Fibroblast of lung (primary cell): ENCODE results near the gene LIPG.

Experiments
- CTCF ChIP-seq, 2 donors: IDR thresholded peaks in 1 of 2; conservative IDR thresholded peaks in 1 of 2; 1 replicate in 1 of 2; 2 replicates in 1 of 2; pipeline ENCODE4 v1.5.1; 2011 to 2012; ENCODE audit warnings: low read length in 2 of 2, control low read depth in 1 of 2, inconsistent platforms in 1 of 2, low read depth in 1 of 2, mild to moderate bottlenecking in 1 of 2
- EZH2 ChIP-seq: IDR thresholded peaks from 2 replicates; pipeline ENCODE4 v1.5.1; 2012; ENCODE audit warnings: low read length, control low read depth, mild to moderate bottlenecking; ENCODE audit errors: missing control alignments

- no peak for TF ChIP-seq EZH2
- no peak for TF ChIP-seq CTCF (conservative IDR thresholded peaks at IDR 0.05 in 1 of 2, IDR thresholded peaks at IDR 0.05 in 1 of 2; ENCODE audit: low read depth in 1 of 2, low read length in 2 of 2)
Measured at GRCh38 chr18:49631146-49631866, 69.4 kb downstream of the LIPG start.
